Right atrium auricular region (tissue), 2 donors: ENCODE results near the gene CHRM5. TPM values are rescaled to one million over a fixed set of nuclear protein-coding genes. Genes with fewer than 3 reads are reported as not detected.

ENCODE experiments used
- DNase-seq: peaks from one replicate; pipeline ENCODE4 v3.0.0-alpha.2; 2019; ENCODE audit warnings: low spot score
- H3K27ac ChIP-seq, 2 donors: fragments of 200-600 bp; sonication (generic); 1 replicate in 1 of 2; 2 replicates in 1 of 2; pipeline ENCODE4 v1.5.1; 2016 to 2019
- H3K27me3 ChIP-seq, 2 donors: fragments of 200-600 bp; sonication (generic); one replicate each; pipeline versions ENCODE4 v1.5.1 to v1.6.0; 2017 to 2019
- H3K36me3 ChIP-seq: fragments of 200-600 bp; sonication (generic); one replicate; pipeline ENCODE4 v1.5.1; 2016
- H3K4me1 ChIP-seq, 2 donors: fragments of 200-600 bp; sonication (generic); one replicate each; pipeline versions ENCODE4 v1.5.1 to v1.6.0; 2017 to 2019
- H3K4me3 ChIP-seq, 2 donors: fragments of 200-600 bp; sonication (generic); 1 replicate in 1 of 2; 2 replicates in 1 of 2; pipeline ENCODE4 v1.5.1; 2017 to 2019; ENCODE audit warnings: mild to moderate bottlenecking in 1 of 2, moderate library complexity in 1 of 2
- H3K9me3 ChIP-seq, 2 donors: fragments of 200-600 bp; sonication (generic); one replicate each; pipeline ENCODE4 v1.5.1; 2019
- total RNA-seq, 2 donors: library from RNA; depleted of rRNA; stranded (reverse); fragments of >200 nt; gene quantifications; one replicate each; pipeline ENCODE4 v1.1.0, GENCODE V29; 2016
- TF ChIP-seq, protein P1 (sequence below), 2 donors: fragments of 200-600 bp; sonication (generic); IDR thresholded peaks; one replicate each; pipeline ENCODE4 v1.5.1; 2019; ENCODE audit warnings: antibody characterized with exemption in 2 of 2

Gene CHRM5
- total RNA-seq, 2 donors from 2014 or later, result not detected

DNA sequence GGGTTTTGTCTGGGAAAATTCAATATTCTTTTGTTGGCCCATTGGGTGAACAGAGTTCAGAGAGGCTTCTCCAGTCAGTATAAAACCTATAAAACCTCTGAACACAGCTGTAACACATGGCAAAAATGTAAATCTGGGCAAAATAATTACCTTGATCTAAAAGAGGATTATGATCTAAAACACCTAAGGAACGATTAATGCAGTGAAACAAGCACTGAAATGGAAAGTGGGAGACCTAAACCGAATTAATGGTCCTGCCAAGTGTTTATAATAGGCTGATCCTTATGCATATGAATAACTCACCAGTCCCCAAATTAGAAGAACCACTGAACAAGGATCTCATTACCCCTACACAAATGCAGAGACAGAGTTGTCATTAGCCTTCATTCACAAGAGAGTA lies 38.1 kb downstream of the CHRM5 start:
- no peaks in the 10 kb centered on the region for H3K9me3 ChIP-seq
- no peaks in the 10 kb centered on the region for H3K27me3 ChIP-seq
- no peaks in the 10 kb centered on the region for H3K4me1 ChIP-seq
- no peak overlapping the region for H3K27ac ChIP-seq
- H3K36me3 ChIP-seq, result no peaks in the 10 kb centered on the region
- no peak overlapping the region for H3K4me3 ChIP-seq
- DNase-seq, result no peak
- TF ChIP-seq, protein P1, sequence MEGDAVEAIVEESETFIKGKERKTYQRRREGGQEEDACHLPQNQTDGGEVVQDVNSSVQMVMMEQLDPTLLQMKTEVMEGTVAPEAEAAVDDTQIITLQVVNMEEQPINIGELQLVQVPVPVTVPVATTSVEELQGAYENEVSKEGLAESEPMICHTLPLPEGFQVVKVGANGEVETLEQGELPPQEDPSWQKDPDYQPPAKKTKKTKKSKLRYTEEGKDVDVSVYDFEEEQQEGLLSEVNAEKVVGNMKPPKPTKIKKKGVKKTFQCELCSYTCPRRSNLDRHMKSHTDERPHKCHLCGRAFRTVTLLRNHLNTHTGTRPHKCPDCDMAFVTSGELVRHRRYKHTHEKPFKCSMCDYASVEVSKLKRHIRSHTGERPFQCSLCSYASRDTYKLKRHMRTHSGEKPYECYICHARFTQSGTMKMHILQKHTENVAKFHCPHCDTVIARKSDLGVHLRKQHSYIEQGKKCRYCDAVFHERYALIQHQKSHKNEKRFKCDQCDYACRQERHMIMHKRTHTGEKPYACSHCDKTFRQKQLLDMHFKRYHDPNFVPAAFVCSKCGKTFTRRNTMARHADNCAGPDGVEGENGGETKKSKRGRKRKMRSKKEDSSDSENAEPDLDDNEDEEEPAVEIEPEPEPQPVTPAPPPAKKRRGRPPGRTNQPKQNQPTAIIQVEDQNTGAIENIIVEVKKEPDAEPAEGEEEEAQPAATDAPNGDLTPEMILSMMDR (IDR thresholded peaks at IDR 0.05), result no peak

DNA sequence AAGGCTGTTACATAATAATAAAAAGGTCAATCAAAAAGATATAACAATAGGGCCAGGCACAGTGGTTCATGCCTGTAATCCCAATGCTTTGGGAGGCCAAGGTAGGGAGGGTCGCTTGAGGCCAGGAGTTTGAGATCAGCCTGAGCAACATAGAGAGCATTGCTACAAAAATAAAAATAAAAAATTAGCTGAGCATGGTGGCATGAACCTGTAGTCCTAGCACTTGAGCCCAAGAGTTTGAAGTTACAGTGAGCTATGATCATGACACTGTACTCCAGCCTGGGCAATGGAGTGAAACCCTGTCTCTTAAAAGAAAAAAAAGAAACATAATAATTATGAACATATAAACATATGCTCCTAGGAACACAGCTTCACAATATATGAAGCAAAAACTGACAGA lies 41.4 kb downstream of the CHRM5 start:
- H3K4me1 ChIP-seq, result no peaks in the 10 kb centered on the region
- H3K36me3 ChIP-seq, result no peaks in the 10 kb centered on the region
- H3K9me3 ChIP-seq, result no peaks in the 10 kb centered on the region
- no peak overlapping the region for H3K27ac ChIP-seq
- no peak for DNase-seq
- H3K27me3 ChIP-seq, result no peaks in the 10 kb centered on the region
- no peak overlapping the region for H3K4me3 ChIP-seq
- TF ChIP-seq, protein P1 (IDR thresholded peaks at IDR 0.05), result no peak

DNA sequence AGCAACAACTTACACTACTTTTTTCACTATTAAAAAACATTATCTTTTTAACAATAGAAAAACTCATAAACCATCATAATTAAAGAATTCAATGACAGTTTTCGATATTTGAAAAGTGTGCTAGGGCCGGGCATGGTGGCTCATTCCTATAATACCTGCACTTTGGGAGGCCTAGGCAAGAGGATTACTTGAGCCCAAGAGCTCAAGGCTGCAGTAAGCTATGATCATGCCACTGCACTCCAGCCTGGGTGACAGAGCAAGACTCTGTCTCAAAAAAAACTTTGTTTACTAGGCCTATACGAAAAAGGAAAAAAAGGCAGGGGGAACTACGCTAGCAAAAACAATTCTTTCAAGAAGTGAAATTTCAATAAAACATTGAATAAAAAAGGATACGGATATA lies 42.6 kb downstream of the CHRM5 start:
- Histone ChIP-seq H3K4me3 (no peak overlapping the region), H3K9me3 (no peaks in the 10 kb centered on the region), H3K36me3 (no peaks in the 10 kb centered on the region), H3K27me3 (no peaks in the 10 kb centered on the region), H3K27ac (no peak overlapping the region), H3K4me1 (no peaks in the 10 kb centered on the region)
- DNase-seq, result no peak
- TF ChIP-seq, protein P1 (IDR thresholded peaks at IDR 0.05), result no peak

DNA sequence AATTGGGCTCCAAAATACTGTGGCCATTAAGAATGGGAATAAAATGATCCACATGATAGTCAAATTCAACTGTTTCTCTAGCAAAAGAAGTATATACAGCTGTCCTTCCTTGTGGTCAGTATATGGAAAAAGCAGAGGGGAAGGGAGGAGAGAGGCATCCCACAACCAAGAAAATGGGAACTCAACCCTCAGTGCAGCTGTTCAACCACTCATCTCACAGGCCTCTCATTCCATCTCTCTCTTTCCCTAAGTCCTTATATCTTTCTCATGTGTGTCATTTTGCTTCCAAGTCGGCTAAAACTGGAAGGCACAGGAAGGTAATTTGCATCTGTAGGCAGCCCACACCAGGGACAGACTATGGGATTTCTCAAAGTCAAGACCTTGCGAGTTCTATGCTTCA lies 43.2 kb downstream of the CHRM5 start:
- Histone ChIP-seq H3K36me3 (no peaks in the 10 kb centered on the region), H3K27ac (no peak overlapping the region), H3K27me3 (no peaks in the 10 kb centered on the region), H3K4me3 (no peak overlapping the region), H3K4me1 (no peaks in the 10 kb centered on the region), H3K9me3 (no peaks in the 10 kb centered on the region)
- TF ChIP-seq, protein P1 (IDR thresholded peaks at IDR 0.05), result no peak
- DNase-seq, result no peak

DNA sequence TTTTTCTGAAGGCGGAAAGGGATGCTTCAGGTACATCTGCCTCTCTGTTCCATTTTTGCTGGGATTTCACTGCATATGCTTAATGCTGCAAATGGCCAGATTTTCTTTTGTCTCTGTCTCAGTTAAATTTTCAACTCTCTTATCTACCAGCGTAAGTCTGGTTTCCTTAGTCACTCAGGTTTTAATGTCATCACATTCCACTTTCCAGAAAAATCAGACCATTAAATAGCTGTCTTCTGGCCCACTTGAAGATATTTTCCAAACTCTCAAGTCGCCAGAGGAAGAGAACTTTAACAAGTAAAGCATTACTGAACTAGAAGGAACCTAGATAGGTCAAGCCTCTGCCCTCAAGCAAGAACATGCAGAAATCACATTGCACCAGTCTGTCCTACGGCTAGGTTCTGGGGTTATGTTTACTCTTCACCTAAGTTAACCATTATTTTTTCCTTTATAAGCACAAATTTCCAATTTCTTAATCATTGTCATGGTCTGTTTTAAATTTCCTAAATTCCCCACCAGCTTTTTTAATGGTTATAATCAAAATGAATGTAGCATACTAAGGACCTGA lies 44.2 kb downstream of the CHRM5 start:
- H3K9me3 ChIP-seq, result no peaks in the 10 kb centered on the region
- H3K4me3 ChIP-seq, result no peak overlapping the region
- no peak overlapping the region for H3K27ac ChIP-seq
- TF ChIP-seq, protein P1 (IDR thresholded peaks at IDR 0.05), result no peak
- H3K4me1 ChIP-seq, result no peaks in the 10 kb centered on the region
- H3K36me3 ChIP-seq, result no peaks in the 10 kb centered on the region
- no peak for DNase-seq
- no peaks in the 10 kb centered on the region for H3K27me3 ChIP-seq

DNA sequence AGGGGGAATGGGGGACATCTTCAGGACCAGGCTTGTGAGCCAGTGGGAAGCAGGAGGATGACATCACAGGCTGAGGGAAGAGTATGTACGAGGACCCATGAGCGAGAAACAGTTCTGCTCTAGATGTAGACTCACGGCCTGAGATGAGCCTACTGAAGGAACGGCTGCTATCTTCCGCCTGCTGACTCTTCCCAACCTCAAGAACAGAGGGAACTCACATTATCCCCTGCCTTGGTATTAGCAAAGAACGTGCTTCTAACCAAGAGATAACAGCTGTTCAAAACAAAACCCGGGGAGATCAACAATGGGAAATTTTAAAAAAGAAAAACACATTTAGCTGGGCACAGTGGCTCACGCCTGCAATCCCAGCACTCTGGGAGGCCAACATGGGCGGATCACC lies 45.4 kb downstream of the CHRM5 start:
- H3K4me1 ChIP-seq, result no peaks in the 10 kb centered on the region
- H3K9me3 ChIP-seq, result no peaks in the 10 kb centered on the region
- no peaks in the 10 kb centered on the region for H3K27me3 ChIP-seq
- TF ChIP-seq, protein P1 (IDR thresholded peaks at IDR 0.05), result no peak
- DNase-seq, result no peak
- no peaks in the 10 kb centered on the region for H3K36me3 ChIP-seq
- H3K4me3 ChIP-seq, result no peak overlapping the region
- no peak overlapping the region for H3K27ac ChIP-seq
